Kidney (tissue), 14 donors: ENCODE data around the gene ATAD5. TPM values are rescaled to one million over a fixed set of nuclear protein-coding genes. Genes with fewer than 3 reads are reported as not detected.

Source experiments
- DNase-seq, 5 donors: peaks; one replicate each; pipeline ENCODE4 v3.0.0-alpha.2; 2013 to 2020
- FAIRE-seq: peaks from 2 replicates; lab custom pipeline; 2012; peaks lifted over from hg19 to GRCh38; lab: Jason Lieb, UNC
- H3K27ac ChIP-seq, 2 donors: one replicate each; pipeline ENCODE4 v1.7.0; 2013; ENCODE audit warnings: low read depth in 2 of 2, low read length in 2 of 2, inconsistent platforms in 1 of 2
- H3K27me3 ChIP-seq: one replicate; pipeline ENCODE4 v1.7.1; 2013; ENCODE audit warnings: low read length, inconsistent platforms; ENCODE audit not compliant: control insufficient read depth, insufficient read depth
- H3K36me3 ChIP-seq, 3 donors: one replicate each; pipeline versions ENCODE4 v1.7.0 to v1.7.1; 2013; ENCODE audit warnings: low read length in 3 of 3, control low read depth in 1 of 3, inconsistent platforms in 1 of 3; ENCODE audit not compliant: insufficient read depth in 3 of 3, control insufficient read depth in 2 of 3
- H3K4me1 ChIP-seq, 3 donors: one replicate each; pipeline versions ENCODE4 v1.7.0 to v1.7.1; 2013; ENCODE audit warnings: low read length in 3 of 3, inconsistent platforms in 1 of 3, low read depth in 1 of 3; ENCODE audit not compliant: control insufficient read depth in 2 of 3, insufficient read depth in 2 of 3
- H3K4me3 ChIP-seq, 3 donors: one replicate each; pipeline versions ENCODE4 v1.7.0 to v1.8.1; 2013; ENCODE audit warnings: low read length in 3 of 3, control low read depth in 1 of 3, inconsistent platforms in 1 of 3
- H3K9ac ChIP-seq, 3 donors: one replicate each; pipeline versions ENCODE4 v1.7.0 to v1.7.1; 2013; ENCODE audit warnings: low read length in 3 of 3, control low read depth in 1 of 3, inconsistent platforms in 1 of 3
- H3K9me3 ChIP-seq, 3 donors: one replicate each; pipeline versions ENCODE4 v1.7.0 to v1.7.1; 2013; ENCODE audit warnings: low read length in 3 of 3, control low read depth in 1 of 3, inconsistent platforms in 1 of 3; ENCODE audit not compliant: control insufficient read depth in 2 of 3, insufficient read depth in 1 of 3
- intact Hi-C: fragments of 100-400 bp; cut with DNase I; formaldehyde crosslinking; loops from one replicate; pipeline ENCODE4 v1.11.1; 2022
- polyA plus RNA-seq: library from polyadenylated mRNA; stranded (reverse); fragments of 350-450 nt; fragmentation: Illumina TruSeq; extraction: RNeasy Lipid Tissue Mini Kit (QIAGEN cat#74804); gene quantifications from one replicate; pipeline ENCODE4 v1.2.3, GENCODE V29; 2014; ENCODE audit warnings: low read depth, low replicate concordance; ENCODE audit not compliant: insufficient read depth
- total RNA-seq: library from RNA; stranded (reverse); fragmentation: NEBNext Ultra II Directional; extraction: Animal tissue kit (Norgen Biotek cat#: 25700); gene quantifications from one replicate; pipeline ENCODE4 v1.2.1, GENCODE V29; 2021
- TF ChIP-seq, protein P1 (sequence below): IDR thresholded peaks from 3 replicates; pipeline ENCODE4 v1.5.1; 2012; ENCODE audit warnings: mild to moderate bottlenecking, moderate library complexity, borderline replicate concordance; ENCODE audit not compliant: insufficient read depth; ENCODE audit errors: extremely low read depth
- donor health status: control.
- donor health status: control.
- donor health status: control.
- donor health status: control.
- donor health status: control.
- donor health status: DM: yes; HTN: yes; CAD: no.
- donor health status: Normal renal cell carcinoma (clear cell type).

ATAD5 gene
- total and polyA plus RNA-seq, 2 donors from 2014 or later: 0.19 to 1.7 TPM

DNA sequence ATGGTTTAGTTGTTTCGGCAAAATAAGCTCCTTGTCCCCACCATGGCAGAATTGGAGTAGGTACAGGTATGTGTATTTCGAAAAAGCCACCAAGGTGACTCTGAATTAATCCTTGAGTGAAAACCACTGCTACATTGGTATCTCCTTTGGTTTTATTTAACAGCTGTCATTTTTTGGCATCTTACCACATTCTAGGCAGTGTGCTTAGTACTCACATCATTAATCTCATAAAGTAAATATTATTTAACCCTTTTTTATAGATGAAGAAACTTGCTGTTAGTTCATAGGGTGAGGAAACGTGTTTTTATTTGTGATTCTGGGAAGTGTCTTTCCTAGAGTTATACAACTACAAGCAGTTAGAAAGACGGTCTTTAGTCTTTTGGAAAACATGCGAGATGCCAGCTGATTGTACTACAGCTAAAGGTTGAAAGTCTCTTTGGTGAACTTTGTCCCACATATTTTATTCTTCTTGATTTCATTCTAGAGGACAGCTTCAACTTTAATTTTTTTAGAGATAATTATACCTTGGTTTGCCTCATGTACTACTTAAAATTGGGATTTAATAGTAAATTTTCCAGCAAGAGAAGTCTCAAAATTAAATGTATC, 6.5 kb downstream of the ATAD5 start:
- DNase-seq: no peak
- Histone ChIP-seq H3K9me3 (no peaks in the 10 kb centered on the region), H3K4me3 (no peak overlapping the region), H3K4me1 (peaks cover 0 to 4% (median 0%) of the 10 kb centered on the region in 3 donors), H3K36me3 (peaks cover 0 to 2% (median 0%) of the 10 kb centered on the region in 3 donors), H3K27ac (peak overlapping the region; percentile 17 to 55), H3K27me3 (no peaks in the 10 kb centered on the region), H3K9ac (no peak overlapping the region)
- no peak for FAIRE-seq
- intact Hi-C loops: no loop called here
- TF ChIP-seq, protein P1, sequence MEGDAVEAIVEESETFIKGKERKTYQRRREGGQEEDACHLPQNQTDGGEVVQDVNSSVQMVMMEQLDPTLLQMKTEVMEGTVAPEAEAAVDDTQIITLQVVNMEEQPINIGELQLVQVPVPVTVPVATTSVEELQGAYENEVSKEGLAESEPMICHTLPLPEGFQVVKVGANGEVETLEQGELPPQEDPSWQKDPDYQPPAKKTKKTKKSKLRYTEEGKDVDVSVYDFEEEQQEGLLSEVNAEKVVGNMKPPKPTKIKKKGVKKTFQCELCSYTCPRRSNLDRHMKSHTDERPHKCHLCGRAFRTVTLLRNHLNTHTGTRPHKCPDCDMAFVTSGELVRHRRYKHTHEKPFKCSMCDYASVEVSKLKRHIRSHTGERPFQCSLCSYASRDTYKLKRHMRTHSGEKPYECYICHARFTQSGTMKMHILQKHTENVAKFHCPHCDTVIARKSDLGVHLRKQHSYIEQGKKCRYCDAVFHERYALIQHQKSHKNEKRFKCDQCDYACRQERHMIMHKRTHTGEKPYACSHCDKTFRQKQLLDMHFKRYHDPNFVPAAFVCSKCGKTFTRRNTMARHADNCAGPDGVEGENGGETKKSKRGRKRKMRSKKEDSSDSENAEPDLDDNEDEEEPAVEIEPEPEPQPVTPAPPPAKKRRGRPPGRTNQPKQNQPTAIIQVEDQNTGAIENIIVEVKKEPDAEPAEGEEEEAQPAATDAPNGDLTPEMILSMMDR: no peak

DNA sequence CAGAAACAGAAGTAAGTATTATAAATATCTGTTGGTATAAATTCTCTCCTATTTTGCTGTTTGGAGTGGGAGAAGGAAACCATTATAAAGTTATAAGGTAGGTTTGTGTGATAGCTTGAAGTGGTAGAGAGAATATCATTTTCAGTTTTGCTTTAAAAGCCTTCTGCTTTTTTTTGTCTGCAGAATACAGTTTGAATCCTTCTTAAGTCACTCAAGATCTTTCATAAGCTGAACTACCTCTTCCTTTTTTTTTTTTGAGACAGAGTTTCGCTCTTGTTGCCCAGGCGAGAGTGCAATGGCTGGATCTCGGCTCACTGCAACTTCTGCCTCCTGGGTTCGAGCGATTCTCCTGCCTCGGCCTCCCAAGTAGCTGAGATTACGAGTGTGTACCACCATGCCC, 9.0 kb downstream of the ATAD5 start:
- no peaks in the 10 kb centered on the region for H3K9me3 ChIP-seq
- TF ChIP-seq, protein P1: no peak
- H3K27me3 ChIP-seq: no peaks in the 10 kb centered on the region
- H3K36me3 ChIP-seq: peaks cover 0 to 2% (median 0%) of the 10 kb centered on the region in 3 donors
- H3K9ac ChIP-seq: no peak overlapping the region
- no peak overlapping the region for H3K4me3 ChIP-seq
- no peak for FAIRE-seq
- intact Hi-C loops: no loop called here
- DNase-seq: no peak
- H3K4me1 ChIP-seq: peaks cover 0 to 4% (median 0%) of the 10 kb centered on the region in 3 donors
- H3K27ac ChIP-seq: no peak overlapping the region

- H3K4me3 ChIP-seq: no peak overlapping the region
- FAIRE-seq (no peak), DNase-seq (no peak)
- H3K27ac ChIP-seq: no peak overlapping the region
- intact Hi-C loops: no loop called here
- H3K9me3 ChIP-seq: no peaks in the 10 kb centered on the region
- no peaks in the 10 kb centered on the region for H3K4me1 ChIP-seq
- H3K27me3 ChIP-seq: no peaks in the 10 kb centered on the region
- no peaks in the 10 kb centered on the region for H3K36me3 ChIP-seq
- TF ChIP-seq, protein P1: no peak
- H3K9ac ChIP-seq: no peak overlapping the region
These were observed 16.3 kb downstream of the ATAD5 start for GRCh38 chr17:30848021-30848420.
